UCSD-AML1 (cell line): Measurements from ENCODE around the gene CCDC92.

Source experiments
- DNase-seq: peaks from one replicate; lab custom pipeline; 2025; ENCODE audit not compliant: unreplicated experiment; lab: John Stamatoyannopoulos, UW

CCDC92 gene

DNA sequence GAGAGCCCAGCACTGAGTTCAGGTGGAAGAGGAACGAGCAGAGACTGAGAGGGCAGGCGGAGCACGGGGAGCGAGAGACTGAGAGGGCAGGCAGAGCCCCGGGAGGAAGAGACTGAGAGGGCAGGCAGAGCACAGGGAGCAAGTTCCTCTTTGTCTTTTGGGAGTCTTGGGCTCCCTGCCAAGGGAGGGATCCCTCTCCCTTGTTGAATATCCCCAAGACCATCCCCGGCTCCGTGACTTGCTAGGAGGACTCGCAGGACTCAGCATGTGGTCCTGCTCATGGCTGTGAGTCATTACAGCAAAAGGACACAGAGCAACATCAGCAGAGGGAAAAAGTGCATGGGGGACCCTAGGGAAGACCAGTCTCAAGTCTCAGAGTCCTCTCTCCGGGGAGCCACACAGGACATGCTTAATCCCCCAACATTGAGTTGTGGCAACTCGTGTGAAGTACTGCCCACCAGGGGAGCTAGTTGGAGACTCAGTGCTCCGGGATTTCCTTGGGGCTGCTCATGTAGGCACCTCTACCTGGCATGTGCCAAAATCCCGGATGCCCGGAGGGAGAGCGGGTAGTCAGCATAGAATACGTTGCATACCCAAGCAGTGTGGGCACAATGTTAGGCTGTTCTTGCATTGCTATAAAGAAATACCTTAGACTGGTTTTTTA is 81.0 kb downstream of the CCDC92 start:
- no peak for DNase-seq

DNA sequence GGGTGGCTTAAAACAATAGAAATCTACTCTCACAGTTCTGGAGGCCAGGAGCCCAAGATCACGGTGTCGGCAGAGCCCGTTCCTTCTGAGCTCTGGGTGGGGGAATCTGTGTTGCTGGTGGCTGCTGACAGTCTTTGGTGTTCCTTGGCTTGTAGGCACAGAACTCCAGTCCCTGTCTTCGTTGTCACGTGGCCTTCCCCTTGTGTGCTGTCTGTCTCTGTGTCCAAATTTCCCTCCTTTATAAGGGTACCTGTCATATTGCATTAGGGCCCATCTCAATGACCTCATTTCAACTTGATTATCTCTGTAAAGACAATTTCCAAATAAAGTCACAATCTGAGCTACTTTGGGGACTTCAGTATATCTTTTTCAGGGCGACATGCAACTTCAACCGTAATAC is 81.6 kb downstream of the CCDC92 start:
- DNase-seq, result no peak

DNA sequence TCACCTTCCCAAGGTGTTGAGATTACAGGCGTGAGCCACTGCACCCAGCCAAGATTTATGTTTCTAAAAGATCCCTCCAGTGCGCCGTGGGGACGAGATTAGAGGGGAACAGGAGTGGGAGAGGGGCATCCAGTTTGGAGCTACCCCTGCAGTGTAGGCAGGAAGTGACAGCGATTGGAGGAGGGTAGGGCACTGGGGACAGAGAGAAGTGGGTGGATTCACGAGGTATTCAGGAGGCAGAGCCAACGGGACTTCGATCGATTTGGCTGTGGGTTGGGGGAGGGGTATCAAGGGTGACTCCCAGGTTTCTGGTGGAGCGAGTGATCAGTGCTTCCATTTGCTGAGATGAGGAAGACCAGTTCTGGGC is 82.1 kb downstream of the CCDC92 start:
- no peak for DNase-seq

DNA sequence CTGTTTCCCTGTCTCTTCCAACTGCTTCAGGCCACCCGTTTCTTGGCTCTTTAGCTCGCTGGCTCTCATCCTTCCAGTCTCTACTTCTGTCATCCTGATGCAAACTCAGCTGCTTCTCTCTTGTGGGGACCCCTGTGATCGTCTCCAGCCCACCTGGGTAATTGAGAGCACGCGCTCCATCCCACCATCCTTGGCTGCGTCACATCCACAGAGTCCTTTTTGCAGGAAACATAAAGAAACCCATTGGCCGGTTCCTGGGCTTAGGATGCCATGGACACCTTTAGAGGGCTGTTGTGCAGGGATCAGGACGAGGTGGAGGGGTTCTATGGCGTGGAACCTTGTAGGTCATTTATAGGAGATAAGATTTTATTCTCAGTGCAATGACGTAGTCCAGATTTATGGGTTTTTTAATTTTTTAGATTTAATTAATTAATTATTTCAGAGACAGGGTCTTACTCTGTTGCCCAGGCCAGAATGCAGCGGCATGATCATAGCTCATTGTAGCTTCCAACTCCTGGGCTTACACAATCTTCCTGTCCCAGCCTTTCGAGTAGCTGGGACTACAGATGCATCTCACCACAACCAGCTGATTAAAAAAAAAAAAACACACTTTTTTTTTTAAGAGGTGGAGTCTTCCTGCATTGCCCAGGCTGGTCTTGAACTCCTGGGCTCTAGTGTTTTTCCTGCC is 82.6 kb downstream of the CCDC92 start:
- no peak for DNase-seq

DNA sequence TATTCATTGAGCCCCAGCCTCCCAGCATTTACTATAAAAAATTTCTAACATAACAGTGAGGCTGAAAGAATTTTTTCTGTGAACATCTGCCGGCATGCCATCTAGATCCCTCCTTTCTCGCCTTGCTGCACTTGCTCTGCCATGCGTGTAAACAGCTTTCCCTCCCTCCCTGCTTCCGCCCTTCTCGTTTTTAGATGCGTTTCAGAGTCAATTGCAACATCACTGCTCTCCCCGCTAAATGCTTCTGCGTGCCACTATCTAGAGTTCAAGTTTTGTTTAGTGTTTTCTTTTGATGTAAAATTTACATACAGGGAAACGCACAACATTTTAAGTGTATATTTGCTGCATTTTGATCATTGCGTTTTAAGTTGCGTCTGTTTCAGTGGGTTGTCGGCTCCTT is 83.6 kb downstream of the CCDC92 start:
- no peak for DNase-seq

DNA sequence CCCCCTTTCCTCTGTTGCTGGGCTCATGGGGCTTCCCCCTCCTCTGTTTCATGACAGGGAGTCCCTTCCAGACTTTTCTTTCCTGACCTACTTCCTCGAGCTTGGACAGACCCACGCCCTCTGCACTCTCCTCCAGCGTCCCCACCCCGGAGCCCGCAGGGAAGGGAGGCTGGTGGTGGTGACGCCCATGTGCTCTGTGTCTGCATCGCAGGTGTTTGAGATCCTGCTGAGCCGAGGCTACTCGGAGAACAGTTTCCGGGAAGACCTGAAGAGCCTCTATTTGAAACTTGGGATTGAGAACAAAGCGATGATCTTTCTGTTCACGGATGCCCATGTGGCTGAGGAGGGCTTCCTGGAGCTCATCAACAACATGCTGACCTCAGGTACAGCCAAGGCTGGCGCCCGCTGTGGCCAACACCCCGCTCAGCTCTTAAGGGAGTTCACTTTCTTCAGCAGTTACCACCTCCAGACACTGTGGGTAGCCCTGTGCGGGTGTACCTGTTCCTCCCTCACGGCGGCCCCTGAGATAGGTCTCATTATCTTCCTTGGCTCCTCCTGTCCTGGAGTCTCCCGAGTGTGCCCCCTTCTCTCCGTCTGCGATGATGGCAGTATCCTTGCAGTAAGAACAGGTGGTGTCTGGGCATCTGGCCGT is 85.6 kb downstream of the CCDC92 start:
- no peak for DNase-seq

DNA sequence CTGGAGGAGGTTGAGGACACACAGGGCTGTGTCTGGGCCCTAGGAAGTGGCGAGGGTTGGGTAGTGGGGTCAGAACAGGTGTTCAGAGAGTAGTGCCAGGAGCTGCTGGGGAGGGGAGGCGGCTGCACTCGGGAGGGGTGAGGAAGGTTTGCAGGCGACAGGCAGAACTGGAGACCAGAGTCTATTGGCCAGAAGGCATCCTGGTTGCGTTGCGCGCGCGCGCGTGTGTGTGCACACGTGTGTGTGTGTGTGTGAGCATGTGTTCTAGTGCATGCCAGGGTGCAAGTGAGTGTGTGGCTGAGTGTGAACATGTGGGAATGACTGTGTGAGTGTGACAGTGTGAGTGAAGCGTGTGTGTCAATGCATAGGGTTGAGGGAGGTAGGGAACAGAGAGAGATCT is 86.4 kb downstream of the CCDC92 start:
- DNase-seq, result no peak
